Upper lobe of left lung (tissue), 6 donors: Measurements from ENCODE around the gene TECPR1. TPM values are rescaled to one million over a fixed set of nuclear protein-coding genes. Genes with fewer than 3 reads are reported as not detected.

ENCODE experiments used
- ATAC-seq, 2 donors: fragments of 200-7000 bp; cut with Tn5 transposase; one replicate each; pipeline ENCODE4 v1.9.1; 2022; ENCODE audit warnings: mild to moderate bottlenecking in 2 of 2, moderate library complexity in 2 of 2; ENCODE audit not compliant: low FRiP score in 2 of 2
- DNase-seq, 2 donors: peaks; one replicate each; pipeline ENCODE4 v3.0.0-alpha.2; 2019 to 2020
- H3K27ac ChIP-seq, 4 donors: fragments of 200-600 bp; sonication (generic); one replicate each; pipeline ENCODE4 v1.5.1; 2016 to 2019
- H3K27me3 ChIP-seq, 4 donors: fragments of 200-600 bp; sonication (generic); one replicate each; pipeline ENCODE4 v1.5.1; 2017 to 2019
- H3K36me3 ChIP-seq, 4 donors: fragments of 200-600 bp; sonication (generic); one replicate each; pipeline ENCODE4 v1.5.1; 2016 to 2019
- H3K4me1 ChIP-seq, 4 donors: fragments of 200-600 bp; sonication (generic); one replicate each; pipeline ENCODE4 v1.5.1; 2018 to 2019
- H3K4me3 ChIP-seq, 4 donors: fragments of 200-600 bp; sonication (generic); one replicate each; pipeline ENCODE4 v1.5.1; 2017 to 2019; ENCODE audit warnings: mild to moderate bottlenecking in 2 of 4, moderate library complexity in 1 of 4
- H3K9me3 ChIP-seq, 4 donors: fragments of 200-600 bp; sonication (generic); one replicate each; pipeline ENCODE4 v1.5.1; 2018 to 2019
- CTCF ChIP-seq, 6 experiments: fragments of 450-650 bp in 4 of 6; fragments of 200-600 bp in 2 of 6; sonication (generic) in 2 of 6; IDR thresholded peaks; one replicate each; pipeline ENCODE4 v1.5.1; 2016 to 2019; ENCODE audit warnings: antibody characterized with exemption in 6 of 6
- EP300 ChIP-seq, 4 donors: sonication (generic); formaldehyde crosslinking; IDR thresholded peaks; one replicate each; pipeline ENCODE4 v1.5.1; 2017; ENCODE audit warnings: antibody characterized with exemption in 4 of 4, control low read depth in 2 of 4
- POLR2A ChIP-seq, 4 donors: fragments of 450-650 bp; IDR thresholded peaks; one replicate each; pipeline ENCODE4 v1.5.1; 2016 to 2017; ENCODE audit warnings: antibody characterized with exemption in 4 of 4, mild to moderate bottlenecking in 2 of 4
- POLR2AphosphoS5 ChIP-seq, 2 donors: sonication (generic); formaldehyde crosslinking; IDR thresholded peaks; one replicate each; pipeline ENCODE4 v1.5.1; 2017; ENCODE audit warnings: antibody characterized with exemption in 2 of 2
- WGBS, 2 donors: methylation state at CpG; one replicate each; pipeline ENCODE4 v1.1.5; 2017 to 2018; 5-methylcytosine and 5-hydroxymethylcytosine counted together
- total RNA-seq, 6 donors: library from RNA; depleted of rRNA in 4 of 6; stranded (reverse); fragments of >200 nt in 4 of 6; gene quantifications; one replicate each; pipeline versions ENCODE4 v1.1.0 to v1.2.1, GENCODE V29; 2016 to 2021
- donor health status: DM: no; HTN: no; CAD: no; lungs with moderate emphysema.
- donor health status: DM: no; HTN: yes; CAD: no; lungs with severe emphysema.

TECPR1 gene
- total RNA-seq, 6 donors from 2014 or later = 16.6 to 101 (median 55.0) TPM

GRCh38 chr7:98227939-98228338 is 24.1 kb downstream of the TECPR1 start:
- TF ChIP-seq POLR2AphosphoS5 (IDR thresholded peaks at IDR 0.05) (no peak), CTCF (IDR thresholded peaks at IDR 0.05) (no peak), POLR2A (IDR thresholded peaks at IDR 0.05) (no peak), EP300 (IDR thresholded peaks at IDR 0.05) (no peak)
- Histone ChIP-seq H3K4me3 (no peak overlapping the region), H3K36me3 (peaks cover 3 to 93% (median 62%) of the 10 kb centered on the region in 4 donors), H3K27ac (no peak overlapping the region), H3K4me1 (no peaks in the 10 kb centered on the region), H3K27me3 (no peaks in the 10 kb centered on the region), H3K9me3 (no peaks in the 10 kb centered on the region)
- no peak for ATAC-seq
- 95 to 96% methylated on average over 17 to 18 of the region's 18 CpGs for WGBS, 2 donors
- DNase-seq = no peak

GRCh38 chr7:98225913-98226614 is 26.0 kb downstream of the TECPR1 start:
- DNase-seq (no peak), ATAC-seq (no peak)
- no peaks in the 10 kb centered on the region for H3K4me1 ChIP-seq
- TF ChIP-seq POLR2AphosphoS5 (IDR thresholded peaks at IDR 0.05) (no peak), EP300 (IDR thresholded peaks at IDR 0.05) (no peak), POLR2A (IDR thresholded peaks at IDR 0.05) (no peak), CTCF (IDR thresholded peaks at IDR 0.05) (no peak)
- no peak overlapping the region for H3K4me3 ChIP-seq
- no peak overlapping the region for H3K27ac ChIP-seq
- no peaks in the 10 kb centered on the region for H3K9me3 ChIP-seq
- 81 to 85% methylated on average over 13 to 16 of the region's 16 CpGs for WGBS, 2 donors
- H3K36me3 ChIP-seq = peaks cover 3 to 94% (median 65%) of the 10 kb centered on the region in 4 donors
- H3K27me3 ChIP-seq = no peaks in the 10 kb centered on the region

GRCh38 chr7:98224701-98225181 is 27.3 kb downstream of the TECPR1 start:
- H3K4me1 ChIP-seq = no peaks in the 10 kb centered on the region
- H3K4me3 ChIP-seq = no peak overlapping the region
- H3K27me3 ChIP-seq = no peaks in the 10 kb centered on the region
- no peak for DNase-seq
- WGBS, 2 donors = 92 to 96% methylated on average over 13 to 21 of the region's 21 CpGs
- no peak overlapping the region for H3K27ac ChIP-seq
- H3K9me3 ChIP-seq = no peaks in the 10 kb centered on the region
- peaks cover 3 to 93% (median 60%) of the 10 kb centered on the region in 4 donors for H3K36me3 ChIP-seq
- ATAC-seq = no peak
- no peak for TF ChIP-seq POLR2A (IDR thresholded peaks at IDR 0.05)

GRCh38 chr7:98223898-98224700 is 27.9 kb downstream of the TECPR1 start:
- Histone ChIP-seq H3K27me3 (no peaks in the 10 kb centered on the region), H3K27ac (no peak overlapping the region), H3K4me1 (no peaks in the 10 kb centered on the region), H3K36me3 (peaks cover 3 to 95% (median 54%) of the 10 kb centered on the region in 4 donors), H3K4me3 (no peak overlapping the region), H3K9me3 (no peaks in the 10 kb centered on the region)
- no peak for DNase-seq
- WGBS, 2 donors = 85 to 100% methylated on average over 2 to 19 of the region's 21 CpGs
- peak in 1 of 2 donors; percentile 3 for ATAC-seq
- TF ChIP-seq CTCF (IDR thresholded peaks at IDR 0.05) (no peak), EP300 (IDR thresholded peaks at IDR 0.05) (no peak), POLR2A (IDR thresholded peaks at IDR 0.05) (no peak)

GRCh38 chr7:98223351-98223897 is 28.6 kb downstream of the TECPR1 start:
- DNase-seq (no peak), ATAC-seq (no peak)
- WGBS, 2 donors = 76 to 90% methylated on average over 11 to 13 of the region's 15 CpGs
- no peaks in the 10 kb centered on the region for H3K27me3 ChIP-seq
- no peak overlapping the region for H3K27ac ChIP-seq
- H3K36me3 ChIP-seq = peaks cover 3 to 89% (median 53%) of the 10 kb centered on the region in 4 donors
- H3K9me3 ChIP-seq = no peaks in the 10 kb centered on the region
- no peak overlapping the region for H3K4me3 ChIP-seq
- H3K4me1 ChIP-seq = no peaks in the 10 kb centered on the region
- TF ChIP-seq POLR2AphosphoS5 (IDR thresholded peaks at IDR 0.05) (no peak), CTCF (IDR thresholded peaks at IDR 0.05) (no peak), POLR2A (IDR thresholded peaks at IDR 0.05) (no peak), EP300 (IDR thresholded peaks at IDR 0.05) (no peak)
